GM21381 (cell line): ENCODE data around the gene TSNAXIP1.

Source experiments
- ATAC-seq: cut with Tn5 transposase; IDR thresholded peaks from one replicate; pipeline ENCODE4 v1.9.1; 2021; ENCODE audit warnings: mild to moderate bottlenecking, moderate library complexity; ENCODE audit not compliant: unreplicated experiment

TSNAXIP1 gene

GRCh38 chr16:67806428-67807147 lies at the start of gene TSNAXIP1, which contains the start of gene RANBP10:
Gene TSNAXIP1, plus strand, starts transcription at chr16:67806889. Its CDS starts 261 bp downstream, at chr16:67807150.
Gene RANBP10, minus strand, starts transcription at chr16:67806560. Its CDS starts 24 bp downstream, at chr16:67806536.
- ATAC-seq, result peak; percentile 88

- ATAC-seq, result no peak
Measured at GRCh38 chr16:67758006-67758405, 48.7 kb upstream of the TSNAXIP1 start.

GRCh38 chr16:67758966-67759365 lies 47.7 kb upstream of the TSNAXIP1 start:
- no peak for ATAC-seq

GRCh38 chr16:67760206-67760955 lies 46.3 kb upstream of the TSNAXIP1 start:
- no peak for ATAC-seq

GRCh38 chr16:67760956-67761230 lies 45.8 kb upstream of the TSNAXIP1 start:
- ATAC-seq, result no peak

GRCh38 chr16:67761924-67762323 lies 44.8 kb upstream of the TSNAXIP1 start:
- ATAC-seq, result no peak

GRCh38 chr16:67762385-67762784 lies 44.3 kb upstream of the TSNAXIP1 start:
- no peak for ATAC-seq

- ATAC-seq, result no peak
Measured at GRCh38 chr16:67763066-67763465, 43.6 kb upstream of the TSNAXIP1 start.

- no peak for ATAC-seq
Measured at GRCh38 chr16:67764158-67764667, 42.5 kb upstream of the TSNAXIP1 start.

GRCh38 chr16:67766291-67766690 lies 40.4 kb upstream of the TSNAXIP1 start:
- ATAC-seq, result no peak

GRCh38 chr16:67767953-67768352 lies 38.7 kb upstream of the TSNAXIP1 start:
- no peak for ATAC-seq

- ATAC-seq, result no peak
Measured at GRCh38 chr16:67770346-67770991, 36.2 kb upstream of the TSNAXIP1 start.

- no peak for ATAC-seq
Measured at GRCh38 chr16:67773099-67773498, 33.6 kb upstream of the TSNAXIP1 start.

- no peak for ATAC-seq
Measured at GRCh38 chr16:67773569-67774456, 32.9 kb upstream of the TSNAXIP1 start.

GRCh38 chr16:67774457-67774853 lies 32.2 kb upstream of the TSNAXIP1 start:
- no peak for ATAC-seq

GRCh38 chr16:67775273-67775672 lies 31.4 kb upstream of the TSNAXIP1 start:
- ATAC-seq, result no peak

- no peak for ATAC-seq
Measured at GRCh38 chr16:67779256-67780014, 27.3 kb upstream of the TSNAXIP1 start.

- ATAC-seq, result no peak
Measured at GRCh38 chr16:67780847-67781564, 25.7 kb upstream of the TSNAXIP1 start.

- ATAC-seq, result peak; percentile 58
Measured at GRCh38 chr16:67781565-67781921, 25.1 kb upstream of the TSNAXIP1 start.
